Stimulated activated naive CD8-positive, alpha-beta T cell treated with anti-CD3 and anti-CD28 coated beads, Interleukin-15, amount 100 ng/mL, for 72 hours (primary cell): ENCODE measurements around the gene TPSD1.

Source experiments
- ATAC-seq: fragments of 150-1000 bp; cut with Tn5 transposase; 2 replicates; pipeline ENCODE4 v1.10.0; 2021; ENCODE audit warnings: mild to moderate bottlenecking, moderate library complexity
- DNase-seq, 2 donors: peaks; one replicate each; pipeline ENCODE4 v3.0.0; 2021 to 2022
- H3K27ac Mint-ChIP-seq, 2 donors: one replicate each; pipeline ENCODE4 v1.8.0; 2022; ENCODE audit warnings: mild to moderate bottlenecking in 2 of 2, mixed read lengths in 2 of 2, moderate library complexity in 2 of 2
- H3K27me3 Mint-ChIP-seq: one replicate; pipeline ENCODE4 v1.8.0; 2022; ENCODE audit warnings: mixed read lengths
- H3K4me1 Mint-ChIP-seq: one replicate; pipeline ENCODE4 v1.8.0; 2022; ENCODE audit warnings: mild to moderate bottlenecking, mixed read lengths
- H3K4me3 Mint-ChIP-seq, 2 donors: one replicate each; pipeline ENCODE4 v1.8.0; 2022; ENCODE audit warnings: mild to moderate bottlenecking in 2 of 2, mixed read lengths in 2 of 2, moderate library complexity in 1 of 2
- H3K9me3 Mint-ChIP-seq, 2 donors: one replicate each; pipeline ENCODE4 v1.8.0; 2022; ENCODE audit warnings: mixed read lengths in 2 of 2

TPSD1 gene

GRCh38 chr16:1305823-1306222 is 50.0 kb downstream of the TPSD1 start:
- no peak for ATAC-seq
- Mint-ChIP-seq H3K4me1 (peaks cover 60% of the 10 kb centered on the region), H3K9me3 (no peaks in the 10 kb centered on the region), H3K27ac (peak overlapping the region in 1 of 2 donors; percentile 97), H3K4me3 (peak overlapping the region in 1 of 2 donors; percentile 37), H3K27me3 (no peaks in the 10 kb centered on the region)
- no peak for DNase-seq

GRCh38 chr16:1306334-1306733 is 50.5 kb downstream of the TPSD1 start:
- Mint-ChIP-seq H3K27me3 (no peaks in the 10 kb centered on the region), H3K4me3 (peak overlapping the region in 1 of 2 donors; percentile 67), H3K4me1 (peaks cover 60% of the 10 kb centered on the region), H3K27ac (peak overlapping the region in 1 of 2 donors; percentile 97), H3K9me3 (no peaks in the 10 kb centered on the region)
- ATAC-seq (no peak), DNase-seq (no peak)

- Mint-ChIP-seq H3K4me3 (peak overlapping the region; percentile 89 to 93), H3K9me3 (no peaks in the 10 kb centered on the region), H3K4me1 (peaks cover 70% of the 10 kb centered on the region), H3K27ac (peak overlapping the region; percentile 38 to 47), H3K27me3 (no peaks in the 10 kb centered on the region)
- ATAC-seq (peak; percentile 24), DNase-seq (no peak)
These were observed 52.4 kb downstream of the TPSD1 start for GRCh38 chr16:1308036-1308976.
